ENCODE data around the gene C5orf15.

- no peak for TF ChIP-seq CTCF (IDR thresholded peaks at IDR 0.05)
- no peak for TF ChIP-seq POLR2AphosphoS5 (IDR thresholded peaks at IDR 0.05)
These were observed 31.8 kb downstream of the C5orf15 start for GRCh38 chr5:133936651-133937015.

Measured in stomach (tissue), 4 donors.